Tibial nerve (tissue), 4 donors: ENCODE measurements around the gene PLCE1. TPM values are rescaled to one million over a fixed set of nuclear protein-coding genes. Genes with fewer than 3 reads are reported as not detected.

Experiments
- DNase-seq, 2 donors: peaks; one replicate each; pipeline ENCODE4 v3.0.0-alpha.2; 2019; ENCODE audit warnings: low spot score in 2 of 2
- H3K27ac ChIP-seq, 4 donors: fragments of 200-600 bp; sonication (generic) in 3 of 4; one replicate each; pipeline ENCODE4 v1.5.1; 2017 to 2019; ENCODE audit warnings: mild to moderate bottlenecking in 1 of 4
- H3K27me3 ChIP-seq, 2 donors: fragments of 200-600 bp; sonication (generic) in 1 of 2; one replicate each; pipeline versions ENCODE4 v1.5.1 to v1.6.0; 2017 to 2019
- H3K36me3 ChIP-seq, 3 donors: fragments of 200-600 bp; sonication (generic); one replicate each; pipeline ENCODE4 v1.5.1; 2018 to 2019
- H3K4me1 ChIP-seq, 4 donors: fragments of 200-600 bp; sonication (generic) in 3 of 4; one replicate each; pipeline ENCODE4 v1.5.1; 2017 to 2019
- H3K4me3 ChIP-seq, 4 donors: fragments of 200-600 bp; sonication (generic) in 3 of 4; one replicate each; pipeline ENCODE4 v1.5.1; 2017 to 2019; ENCODE audit warnings: mild to moderate bottlenecking in 1 of 4, moderate library complexity in 1 of 4
- H3K9me3 ChIP-seq, 4 donors: fragments of 200-600 bp; sonication (generic) in 3 of 4; one replicate each; pipeline ENCODE4 v1.5.1; 2017 to 2019
- EP300 ChIP-seq, 2 donors: sonication (generic); formaldehyde crosslinking; IDR thresholded peaks; one replicate each; pipeline ENCODE4 v1.6.1; 2017; ENCODE audit warnings: antibody characterized with exemption in 2 of 2, mild to moderate bottlenecking in 1 of 2
- POLR2A ChIP-seq, 2 donors: fragments of 450-650 bp; IDR thresholded peaks; one replicate each; pipeline ENCODE4 v1.6.1; 2017; ENCODE audit warnings: antibody characterized with exemption in 2 of 2, mild to moderate bottlenecking in 2 of 2, moderate library complexity in 2 of 2
- WGBS, 2 donors: methylation state at CpG; one replicate each; pipeline ENCODE4 v1.1.5; 2018; 5-methylcytosine and 5-hydroxymethylcytosine counted together
- total RNA-seq, 4 donors: library from RNA; depleted of rRNA; stranded (reverse); fragments of >200 nt; gene quantifications; one replicate each; pipeline ENCODE4 v1.1.0, GENCODE V29; 2016
- TF ChIP-seq, protein P1 (sequence below), 5 experiments: fragments of 200-600 bp in 3 of 5; fragments of 450-650 bp in 2 of 5; sonication (generic) in 3 of 5; IDR thresholded peaks; one replicate each; pipeline ENCODE4 v1.5.1; 2016 to 2019; ENCODE audit warnings: antibody characterized with exemption in 5 of 5, mild to moderate bottlenecking in 3 of 5, moderate library complexity in 2 of 5

The PLCE1 gene
- total RNA-seq, 4 donors from 2014 or later: 16.3 to 30.6 (median 22.7) TPM

DNA sequence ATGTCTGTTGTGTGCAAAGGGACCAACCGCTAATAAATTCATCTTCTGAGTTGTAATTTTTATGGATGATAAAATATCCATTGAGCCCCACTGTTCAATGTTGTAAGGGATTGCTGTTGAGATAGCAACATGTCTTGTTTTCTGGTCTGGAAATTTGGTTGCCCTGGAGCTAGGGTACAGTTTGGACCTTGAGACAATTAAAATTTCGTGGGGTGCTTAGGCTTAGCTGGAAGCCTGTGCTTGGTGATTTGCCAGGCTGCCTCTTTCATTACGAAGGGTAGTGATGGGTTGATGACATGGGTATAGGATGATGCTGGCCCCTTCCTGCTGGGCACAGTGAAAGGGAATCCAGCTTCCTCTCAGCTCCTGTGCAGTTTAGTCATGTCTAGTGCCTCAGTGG lies 43.6 kb downstream of the PLCE1 start:
- Histone ChIP-seq H3K36me3 (peaks cover 0 to 11% (median 0%) of the 10 kb centered on the region in 3 donors), H3K27ac (no peak overlapping the region), H3K4me3 (no peak overlapping the region), H3K9me3 (no peaks in the 10 kb centered on the region), H3K27me3 (no peaks in the 10 kb centered on the region), H3K4me1 (peaks cover 0 to 19% (median 0%) of the 10 kb centered on the region in 4 donors)
- no peak for DNase-seq
- 64 to 66% methylated on average over 3 of the region's 3 CpGs for WGBS, 2 donors
- TF ChIP-seq, protein P1, sequence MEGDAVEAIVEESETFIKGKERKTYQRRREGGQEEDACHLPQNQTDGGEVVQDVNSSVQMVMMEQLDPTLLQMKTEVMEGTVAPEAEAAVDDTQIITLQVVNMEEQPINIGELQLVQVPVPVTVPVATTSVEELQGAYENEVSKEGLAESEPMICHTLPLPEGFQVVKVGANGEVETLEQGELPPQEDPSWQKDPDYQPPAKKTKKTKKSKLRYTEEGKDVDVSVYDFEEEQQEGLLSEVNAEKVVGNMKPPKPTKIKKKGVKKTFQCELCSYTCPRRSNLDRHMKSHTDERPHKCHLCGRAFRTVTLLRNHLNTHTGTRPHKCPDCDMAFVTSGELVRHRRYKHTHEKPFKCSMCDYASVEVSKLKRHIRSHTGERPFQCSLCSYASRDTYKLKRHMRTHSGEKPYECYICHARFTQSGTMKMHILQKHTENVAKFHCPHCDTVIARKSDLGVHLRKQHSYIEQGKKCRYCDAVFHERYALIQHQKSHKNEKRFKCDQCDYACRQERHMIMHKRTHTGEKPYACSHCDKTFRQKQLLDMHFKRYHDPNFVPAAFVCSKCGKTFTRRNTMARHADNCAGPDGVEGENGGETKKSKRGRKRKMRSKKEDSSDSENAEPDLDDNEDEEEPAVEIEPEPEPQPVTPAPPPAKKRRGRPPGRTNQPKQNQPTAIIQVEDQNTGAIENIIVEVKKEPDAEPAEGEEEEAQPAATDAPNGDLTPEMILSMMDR (IDR thresholded peaks at IDR 0.05): no peak
- no peak for TF ChIP-seq POLR2A (IDR thresholded peaks at IDR 0.05)

DNA sequence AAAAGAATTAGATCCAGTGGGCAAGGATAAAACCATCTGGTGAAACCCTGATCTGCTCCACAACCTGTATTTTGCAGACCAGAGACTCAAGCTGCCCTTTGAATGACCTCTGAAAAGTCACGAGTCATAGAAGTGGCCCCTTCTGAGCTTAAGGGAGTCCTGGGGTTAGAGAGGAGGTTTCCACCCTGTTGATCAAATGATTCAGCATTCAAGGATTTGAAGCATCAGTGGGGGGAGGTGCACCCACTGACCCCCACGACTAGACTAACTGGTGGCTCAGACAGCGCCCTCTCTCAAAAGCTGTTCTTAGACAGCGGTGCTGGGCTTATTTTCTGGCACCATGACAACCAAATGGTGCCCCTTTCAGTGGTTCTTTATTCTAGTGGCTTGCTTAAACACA lies 44.3 kb downstream of the PLCE1 start:
- no peaks in the 10 kb centered on the region for H3K9me3 ChIP-seq
- WGBS, 2 donors: 40 to 66% methylated on average over 4 of the region's 4 CpGs
- no peak for TF ChIP-seq EP300 (IDR thresholded peaks at IDR 0.05)
- TF ChIP-seq POLR2A (IDR thresholded peaks at IDR 0.05): no peak
- TF ChIP-seq, protein P1 (IDR thresholded peaks at IDR 0.05): no peak

DNA sequence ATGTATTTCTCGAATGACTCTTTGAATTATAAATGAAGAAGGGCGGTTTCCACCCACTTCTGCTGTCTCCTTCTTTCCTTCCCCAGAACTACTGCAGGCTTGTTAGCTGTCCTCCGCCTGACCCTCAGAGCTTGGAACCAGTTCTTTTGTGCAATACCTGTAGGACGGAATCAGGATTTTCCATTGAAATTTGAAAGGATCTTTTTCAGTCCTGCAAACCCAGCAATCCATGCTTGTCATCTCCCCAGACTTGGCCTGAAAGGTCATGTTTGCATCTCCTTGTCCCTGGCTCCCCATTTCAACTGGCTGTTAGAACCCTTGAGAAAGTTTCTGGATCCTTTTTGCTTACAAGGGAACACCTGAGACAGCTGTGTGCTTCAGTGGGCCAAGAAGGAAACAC lies 47.5 kb downstream of the PLCE1 start:
- 86 to 89% methylated on average over 4 of the region's 4 CpGs for WGBS, 2 donors
- Histone ChIP-seq H3K27ac (no peak overlapping the region), H3K4me1 (peaks cover 0 to 28% (median 0%) of the 10 kb centered on the region in 4 donors), H3K9me3 (no peaks in the 10 kb centered on the region), H3K36me3 (no peaks in the 10 kb centered on the region), H3K27me3 (no peaks in the 10 kb centered on the region), H3K4me3 (no peak overlapping the region)
- TF ChIP-seq POLR2A (IDR thresholded peaks at IDR 0.05): no peak
- TF ChIP-seq, protein P1 (IDR thresholded peaks at IDR 0.05): no peak
- no peak for TF ChIP-seq EP300 (IDR thresholded peaks at IDR 0.05)
- no peak for DNase-seq

More for the DNA sequence above, 44.3 kb downstream of the PLCE1 start:
- Histone ChIP-seq H3K4me1 (peaks cover 0 to 26% (median 0%) of the 10 kb centered on the region in 4 donors), H3K27ac (no peak overlapping the region), H3K27me3 (no peaks in the 10 kb centered on the region), H3K4me3 (no peak overlapping the region), H3K36me3 (peaks cover 0 to 11% (median 0%) of the 10 kb centered on the region in 3 donors)
- no peak for DNase-seq

DNA sequence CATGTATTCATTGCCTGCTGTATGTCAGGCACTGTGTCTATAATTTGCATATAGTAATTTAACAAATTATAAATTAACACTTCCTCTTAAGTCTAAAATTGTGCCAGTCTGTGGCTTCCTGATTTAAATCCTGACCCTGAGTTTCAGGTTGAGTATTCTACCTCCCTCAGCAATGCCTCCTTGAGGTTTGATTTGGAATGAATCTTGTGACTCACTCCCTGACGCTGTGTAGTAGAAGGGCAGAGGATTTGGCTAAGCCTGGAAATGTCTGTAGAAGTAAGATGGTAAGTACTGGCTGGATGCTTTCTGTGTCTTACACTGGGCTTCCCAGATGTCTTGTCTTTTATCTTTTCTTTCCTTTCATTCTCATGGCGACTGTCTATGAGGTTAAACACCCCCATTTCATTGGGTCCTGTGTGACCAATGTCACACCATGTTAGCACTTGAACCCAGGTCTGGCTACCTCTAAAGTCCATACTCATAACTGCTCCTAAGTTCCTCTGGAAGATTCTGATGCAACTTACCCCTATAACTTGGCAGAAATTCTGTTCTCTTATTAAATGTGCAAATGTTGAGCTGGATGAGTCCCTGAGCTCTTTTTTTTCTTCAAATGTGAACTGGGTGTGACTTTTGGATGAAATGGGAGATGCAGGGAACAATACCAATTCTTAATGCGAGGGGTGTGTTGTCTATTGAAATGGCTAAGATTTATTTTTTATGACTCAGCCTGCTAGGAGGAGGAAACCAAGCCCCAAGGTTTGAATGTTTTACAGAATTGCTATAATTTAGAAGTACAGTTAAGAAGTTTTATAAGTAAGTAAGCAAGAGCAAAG lies 48.5 kb downstream of the PLCE1 start:
- Histone ChIP-seq H3K27me3 (no peaks in the 10 kb centered on the region), H3K4me1 (peaks cover 0 to 36% (median 0%) of the 10 kb centered on the region in 4 donors), H3K4me3 (no peak overlapping the region), H3K27ac (peak overlapping the region in 1 of 4 donors; percentile 53), H3K9me3 (no peaks in the 10 kb centered on the region), H3K36me3 (no peaks in the 10 kb centered on the region)
- TF ChIP-seq POLR2A (IDR thresholded peaks at IDR 0.05) (no peak), EP300 (IDR thresholded peaks at IDR 0.05) (no peak)
- TF ChIP-seq, protein P1 (IDR thresholded peaks at IDR 0.05): no peak
- no peak for DNase-seq
- WGBS, 2 donors: 52 to 55% methylated on average over 3 of the region's 3 CpGs

DNA sequence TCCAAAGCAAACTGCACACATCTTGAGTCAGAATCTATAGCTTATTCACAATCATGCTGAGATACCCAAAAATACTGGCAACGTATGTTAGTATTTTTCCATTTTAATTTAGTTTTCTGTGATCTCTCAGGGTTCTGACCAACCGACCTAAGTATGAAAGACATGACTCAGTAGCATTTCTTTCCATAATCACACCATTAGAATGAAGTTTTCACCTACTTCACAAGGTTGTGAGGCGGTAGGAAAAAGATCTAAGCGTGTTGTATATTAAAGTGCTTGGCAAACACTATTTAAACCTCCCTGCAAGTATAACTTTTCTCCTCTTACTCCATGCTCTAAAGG lies 49.1 kb downstream of the PLCE1 start:
- no peaks in the 10 kb centered on the region for H3K9me3 ChIP-seq
- WGBS, 2 donors: 59 to 62% methylated on average over 4 of the region's 4 CpGs
- no peak for DNase-seq
- TF ChIP-seq POLR2A (IDR thresholded peaks at IDR 0.05): no peak
- H3K4me1 ChIP-seq: peaks cover 0 to 42% (median 0%) of the 10 kb centered on the region in 4 donors
- no peaks in the 10 kb centered on the region for H3K36me3 ChIP-seq
- H3K27me3 ChIP-seq: no peaks in the 10 kb centered on the region
- peak overlapping the region in 1 of 4 donors; percentile 53 for H3K27ac ChIP-seq
- no peak overlapping the region for H3K4me3 ChIP-seq

Other genes starting within 250 kb of the PLCE1 start
- gene LGI1, start 236.0 kb upstream of the PLCE1 start, total RNA-seq: 10 to 100 TPM in 2 of 4 donors, 1 to 10 TPM in 2; 8.4 to 21.0 (median 14.1) TPM
- gene SLC35G1, start 100.0 kb upstream of the PLCE1 start, total RNA-seq: 1 to 10 TPM; 2.5 to 7.5 (median 4.3) TPM